Hematopoietic multipotent progenitor cell treated with erythropoietin and hydrocortisone succinate and interleukin-3 and kit ligand, for 15 days (in vitro differentiated cells): ENCODE measurements around the gene TBATA.

Experiments used
- DNase-seq: peaks from one replicate; pipeline ENCODE4 v3.0.0-alpha.2; 2015; ENCODE audit warnings: low spot score

The TBATA gene

DNA sequence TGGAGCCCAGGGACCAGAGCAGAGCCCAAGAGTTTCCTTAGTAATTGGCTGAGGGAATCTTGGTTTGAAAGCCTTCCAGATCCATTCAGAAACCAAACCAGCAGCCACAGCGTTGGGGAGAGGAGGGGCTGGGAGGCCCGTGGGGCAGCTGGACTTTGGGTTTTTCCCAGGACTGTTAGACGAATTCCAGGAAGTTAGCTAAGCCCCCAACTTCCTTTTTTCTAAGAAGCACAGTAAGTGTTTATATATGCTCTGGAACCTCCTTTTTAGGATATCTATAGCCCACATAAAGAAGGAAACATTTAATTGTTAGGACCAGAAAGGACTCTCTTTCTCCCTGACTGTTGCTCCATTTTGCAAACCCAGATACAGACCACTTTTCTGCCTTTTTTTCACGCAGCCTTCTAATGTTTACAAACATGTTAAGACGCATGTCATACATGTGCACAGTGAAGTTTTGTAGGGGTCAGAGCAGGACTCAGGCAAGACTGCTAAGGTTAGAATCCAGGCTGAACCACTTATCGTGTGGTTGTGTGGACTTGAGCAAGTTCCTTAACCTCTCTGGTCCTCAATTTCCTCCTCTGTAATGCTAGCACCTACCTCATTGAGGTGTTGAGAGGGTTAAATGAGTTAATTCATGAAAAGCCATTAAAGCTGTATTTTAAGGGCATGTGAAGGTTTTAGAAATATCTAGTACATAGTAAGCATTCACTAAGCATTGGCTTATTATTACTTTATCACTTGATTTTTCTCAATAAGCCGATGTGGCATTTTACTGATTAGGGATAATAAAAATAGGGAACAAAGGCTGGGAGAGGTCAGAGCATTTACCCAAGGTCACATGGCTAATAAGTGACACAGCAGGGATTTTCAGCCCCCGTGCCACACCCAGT lies 42.4 kb downstream of the TBATA start:
- DNase-seq = no peak

DNA sequence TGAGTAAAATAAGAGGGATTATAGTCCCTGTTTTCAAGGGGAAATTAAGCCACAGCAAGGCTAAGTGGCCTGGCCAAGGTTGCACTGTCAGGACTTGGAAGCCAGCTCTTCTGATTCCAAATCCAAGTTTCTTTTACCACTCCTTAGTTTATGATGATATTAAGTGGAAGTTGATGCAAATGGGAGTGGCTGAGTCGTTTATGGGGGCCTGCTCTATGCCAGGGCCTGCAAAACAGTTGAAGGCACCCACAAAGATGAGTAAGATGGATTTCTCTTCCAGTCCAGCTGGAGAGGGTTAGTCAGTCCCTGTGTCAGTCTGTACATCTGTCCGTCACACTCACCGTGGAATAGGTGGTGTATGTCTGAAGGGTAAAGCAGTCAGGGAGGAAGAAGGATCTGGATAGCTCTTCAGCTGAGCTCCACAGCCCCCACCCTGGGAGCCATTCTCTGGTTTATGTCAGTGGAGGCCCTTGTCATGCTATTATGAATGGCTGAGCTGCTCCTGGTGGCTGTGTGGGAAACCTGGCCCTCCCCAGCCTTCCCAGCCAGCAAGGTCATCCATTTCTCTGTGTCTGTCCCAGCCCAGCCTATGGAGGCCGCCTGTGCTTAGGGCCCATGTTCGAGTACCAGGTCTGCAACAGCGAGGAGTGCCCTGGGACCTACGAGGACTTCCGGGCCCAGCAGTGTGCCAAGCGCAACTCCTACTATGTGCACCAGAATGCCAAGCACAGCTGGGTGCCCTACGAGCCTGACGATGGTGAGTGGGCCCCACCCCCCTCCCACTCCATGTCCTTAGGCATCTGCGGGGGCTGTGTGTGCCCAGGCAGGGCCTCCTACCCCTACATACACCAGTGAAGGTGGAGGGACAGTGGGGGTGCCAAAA lies 44.5 kb downstream of the TBATA start:
- no peak for DNase-seq

DNA sequence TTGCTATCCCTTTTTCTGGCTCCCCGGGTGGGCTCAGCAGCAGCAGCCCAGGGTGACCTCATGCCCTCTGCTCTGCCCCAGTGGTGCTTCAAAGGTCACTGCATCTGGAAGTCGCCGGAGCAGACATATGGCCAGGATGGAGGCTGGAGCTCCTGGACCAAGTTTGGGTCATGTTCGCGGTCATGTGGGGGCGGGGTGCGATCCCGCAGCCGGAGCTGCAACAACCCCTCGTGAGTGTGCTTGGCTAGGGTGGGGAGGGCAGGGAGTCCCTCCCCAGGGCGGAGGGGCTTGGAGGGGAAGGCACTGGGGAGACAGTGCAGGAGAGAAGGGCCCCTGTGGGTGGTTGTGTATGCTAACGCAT lies 46.4 kb downstream of the TBATA start:
- DNase-seq = no peak

DNA sequence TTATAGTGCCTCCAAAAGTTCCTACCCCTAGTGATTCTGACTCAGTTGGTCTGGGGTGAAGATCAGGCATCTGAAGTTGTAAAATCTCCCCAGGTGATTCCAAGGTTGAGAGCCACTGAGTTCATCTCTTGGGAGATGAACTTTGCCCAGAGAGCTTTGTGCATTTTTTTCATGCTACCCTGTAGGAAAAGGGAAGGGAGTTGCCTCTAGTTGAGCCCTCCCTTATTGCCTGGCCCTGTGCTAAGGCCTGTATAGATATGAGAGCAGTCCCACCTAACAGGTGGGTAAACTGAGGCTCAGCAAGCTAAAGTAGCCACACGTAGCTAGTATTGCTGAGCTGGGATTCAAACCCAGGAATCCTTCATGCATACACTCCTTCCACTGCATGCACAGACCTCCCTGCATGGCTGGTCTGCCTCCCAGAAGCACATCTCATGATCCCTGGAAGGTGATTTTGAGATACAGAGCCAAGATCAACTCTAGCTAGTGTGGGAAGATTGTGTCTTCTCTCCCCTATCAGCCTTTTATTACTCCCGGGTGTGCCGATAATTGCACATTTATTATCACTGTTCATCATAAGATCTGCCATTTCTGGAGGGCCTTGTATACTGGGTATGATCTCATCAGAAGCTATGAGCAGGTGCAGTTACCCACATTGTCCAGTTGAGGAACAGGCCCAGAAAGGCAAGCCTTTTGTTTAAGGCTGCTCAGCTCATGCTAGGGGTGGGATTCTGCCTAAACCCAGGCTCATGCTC lies 47.0 kb downstream of the TBATA start:
- no peak for DNase-seq

DNA sequence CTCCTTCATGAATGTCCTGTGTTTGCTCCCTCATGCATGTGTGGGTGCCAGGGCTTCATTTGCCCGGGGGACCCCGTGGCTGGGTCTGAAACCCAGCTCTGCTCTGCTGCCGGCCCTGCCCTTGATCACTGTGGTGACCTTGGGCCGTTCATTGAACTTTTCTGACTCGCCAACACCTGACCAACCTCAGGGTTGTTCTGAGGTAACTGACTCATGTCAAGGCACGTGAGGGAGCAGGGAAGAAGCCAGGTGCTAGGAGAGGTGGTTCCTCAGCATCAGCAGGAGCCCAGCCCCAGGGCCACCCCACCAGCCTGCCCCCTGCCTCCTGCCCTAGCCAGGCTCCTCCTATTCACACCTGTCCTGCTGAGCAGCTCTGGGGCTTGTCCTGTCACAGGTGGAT lies 47.9 kb downstream of the TBATA start:
- no peak for DNase-seq

DNA sequence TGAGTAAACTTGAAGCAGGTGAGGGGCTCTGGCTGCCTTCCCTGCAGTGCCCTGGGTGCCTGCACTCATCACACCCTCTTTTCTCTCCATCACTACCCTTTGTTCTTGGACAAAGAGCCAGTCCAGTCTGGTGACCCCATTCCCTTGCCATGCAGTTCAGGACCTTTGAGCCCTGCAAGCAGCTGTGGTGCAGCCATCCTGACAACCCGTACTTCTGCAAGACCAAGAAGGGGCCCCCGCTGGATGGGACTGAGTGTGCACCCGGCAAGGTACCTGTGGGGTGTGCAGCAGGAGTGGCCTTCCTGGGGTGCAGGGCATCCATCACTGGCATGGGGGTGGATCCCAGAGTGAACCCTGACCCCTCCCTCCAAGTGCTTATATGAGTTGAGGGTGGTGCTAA lies 48.7 kb downstream of the TBATA start:
- no peak for DNase-seq

DNA sequence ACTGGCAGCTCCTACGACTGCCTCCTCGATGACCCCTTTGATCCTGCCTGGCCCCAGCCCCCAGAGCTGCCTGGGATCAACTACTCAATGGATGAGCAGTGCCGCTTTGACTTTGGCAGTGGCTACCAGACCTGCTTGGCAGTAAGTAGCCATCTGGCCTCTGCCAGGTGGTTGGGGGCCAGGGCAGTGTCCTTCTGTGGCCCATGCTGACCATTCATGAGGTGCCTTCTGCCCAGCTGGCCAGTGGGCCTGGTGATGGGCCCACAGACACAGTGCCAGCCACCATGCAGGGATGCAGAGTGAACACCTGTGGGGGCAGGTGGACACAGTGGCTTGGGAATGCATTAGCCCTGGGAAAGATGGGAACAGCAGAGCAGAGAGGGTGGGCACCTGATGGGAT lies 50.0 kb downstream of the TBATA start:
- no peak for DNase-seq

DNA sequence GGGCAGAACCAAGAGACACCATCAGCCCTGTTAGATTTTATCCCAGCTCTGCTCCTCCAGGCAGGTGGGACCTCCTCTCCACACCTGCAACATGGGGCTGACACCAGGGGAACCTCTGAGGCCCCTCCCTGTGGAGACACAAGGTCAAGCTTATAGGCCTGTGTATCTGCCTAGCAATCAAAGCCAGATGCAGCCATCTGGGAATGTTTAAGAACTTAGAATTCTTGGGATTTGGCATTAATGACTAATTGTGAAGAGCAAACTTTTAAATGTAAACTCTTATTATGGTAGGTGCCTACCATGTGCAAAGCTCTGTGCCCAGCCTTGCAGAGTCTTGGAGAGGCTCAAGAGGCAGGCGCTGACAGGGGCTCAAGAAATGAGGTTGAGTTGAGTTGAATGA lies 52.1 kb downstream of the TBATA start:
- no peak for DNase-seq

DNA sequence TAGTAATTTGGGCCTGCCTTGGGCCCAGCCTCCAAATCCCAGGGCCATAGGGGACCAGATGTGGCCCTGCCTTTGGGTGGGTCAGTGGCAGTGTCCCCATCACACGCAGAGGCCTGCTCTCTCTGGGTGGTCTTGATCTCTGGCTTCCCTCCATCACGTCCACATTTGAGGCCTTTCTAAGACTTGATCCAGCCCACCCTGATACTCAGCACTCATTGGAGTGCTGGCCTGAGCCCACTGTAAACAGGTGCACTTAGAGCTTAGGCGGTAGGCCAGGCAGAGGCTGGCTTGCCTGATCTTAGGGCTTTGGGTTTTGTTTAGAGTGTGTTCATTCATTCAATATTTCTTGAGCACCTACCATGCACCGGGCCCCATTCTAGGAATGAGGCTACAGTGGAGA lies 52.6 kb downstream of the TBATA start:
- no peak for DNase-seq

DNA sequence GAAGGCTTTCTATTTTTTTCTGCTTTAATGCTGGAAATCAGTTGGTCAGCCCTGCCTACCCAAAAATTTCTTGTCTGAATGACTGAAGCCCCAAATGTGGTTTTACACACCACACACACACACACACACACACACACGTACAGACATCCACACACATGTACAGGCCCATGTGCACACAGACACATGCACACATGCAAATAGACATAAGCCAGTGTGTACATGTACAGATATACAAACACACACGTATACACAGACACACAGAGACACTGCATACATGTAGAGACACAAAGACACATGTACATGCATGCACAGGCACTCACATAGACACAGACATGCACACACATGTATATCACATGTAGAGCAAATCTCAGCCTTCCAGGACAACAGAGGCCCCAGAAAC lies 54.2 kb downstream of the TBATA start:
- no peak for DNase-seq

DNA sequence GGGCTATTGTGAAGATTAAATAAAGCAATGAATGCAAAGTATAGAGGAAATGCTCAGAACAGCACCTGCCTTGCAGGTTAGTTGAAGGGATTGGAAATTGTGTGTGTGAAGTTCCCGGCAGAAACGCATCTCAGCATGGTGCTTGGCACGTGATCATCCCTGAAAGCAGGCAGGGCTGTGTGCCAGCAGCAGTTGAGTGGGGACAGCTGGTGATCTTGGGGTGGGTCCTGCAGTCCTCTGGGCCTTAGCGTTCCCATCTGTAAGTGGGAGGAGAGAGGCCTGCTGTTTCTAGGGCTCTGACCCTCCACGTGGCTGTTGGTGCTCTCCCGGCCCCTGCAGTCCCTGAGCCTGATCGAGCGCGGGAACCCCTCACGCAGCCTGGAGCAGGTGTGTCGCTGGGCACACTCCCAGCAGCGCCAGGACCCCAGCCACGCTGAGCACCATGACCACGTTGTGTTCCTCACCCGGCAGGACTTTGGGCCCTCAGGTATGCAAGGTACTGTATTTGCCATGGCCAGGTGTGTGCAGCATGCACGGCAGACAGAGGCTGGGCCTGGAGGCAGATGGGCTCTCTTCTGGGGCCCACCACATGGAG lies 55.3 kb downstream of the TBATA start:
- no peak for DNase-seq

DNA sequence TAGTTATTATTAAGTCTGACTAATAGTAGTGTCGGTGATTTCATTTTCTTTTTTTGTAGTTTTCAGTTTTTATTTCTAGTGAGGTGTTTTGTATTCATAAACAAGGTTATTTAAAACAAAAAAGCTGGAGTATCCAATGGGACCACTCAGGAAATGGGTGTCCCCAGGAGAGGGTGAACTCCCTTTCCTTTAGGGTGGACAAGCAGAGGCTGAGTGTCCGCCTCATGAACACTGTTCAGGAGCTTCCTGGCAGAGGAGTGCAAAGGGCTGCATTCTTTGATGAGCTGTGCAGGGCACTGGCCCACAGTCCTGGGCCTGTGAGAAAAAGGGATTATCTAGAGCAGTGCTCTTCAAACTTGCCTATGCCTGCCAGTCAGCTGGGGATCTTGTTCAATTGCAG lies 56.8 kb downstream of the TBATA start:
- no peak for DNase-seq

DNA sequence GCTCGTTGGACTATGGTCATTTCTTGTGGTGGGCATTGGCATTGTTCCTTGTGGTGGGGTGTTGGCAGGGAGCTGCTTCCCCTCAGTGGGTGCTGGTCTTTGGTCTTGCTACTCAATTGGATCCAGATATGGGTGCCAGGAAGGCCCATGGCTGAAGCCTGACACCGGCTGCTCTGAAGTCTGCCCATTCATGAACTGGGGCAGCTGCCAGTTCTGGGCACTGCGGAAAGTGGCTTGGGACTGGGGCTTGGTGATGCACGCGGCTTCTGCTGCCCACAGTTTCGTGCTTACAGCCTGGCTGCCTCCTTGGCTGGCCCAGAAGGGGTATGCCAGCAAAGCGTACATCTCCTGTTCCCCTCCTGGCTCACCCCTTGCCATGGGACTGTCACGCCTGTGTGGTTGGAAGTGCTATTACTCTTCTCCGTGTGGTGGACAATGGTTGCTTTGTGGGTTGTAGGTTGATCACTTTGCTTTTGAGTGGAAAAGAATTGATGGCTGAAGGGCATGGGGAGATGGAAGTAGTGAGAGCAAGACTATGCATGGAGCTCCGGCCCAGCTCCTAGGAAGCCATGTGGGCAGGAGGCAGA lies 58.2 kb downstream of the TBATA start:
- no peak for DNase-seq

DNA sequence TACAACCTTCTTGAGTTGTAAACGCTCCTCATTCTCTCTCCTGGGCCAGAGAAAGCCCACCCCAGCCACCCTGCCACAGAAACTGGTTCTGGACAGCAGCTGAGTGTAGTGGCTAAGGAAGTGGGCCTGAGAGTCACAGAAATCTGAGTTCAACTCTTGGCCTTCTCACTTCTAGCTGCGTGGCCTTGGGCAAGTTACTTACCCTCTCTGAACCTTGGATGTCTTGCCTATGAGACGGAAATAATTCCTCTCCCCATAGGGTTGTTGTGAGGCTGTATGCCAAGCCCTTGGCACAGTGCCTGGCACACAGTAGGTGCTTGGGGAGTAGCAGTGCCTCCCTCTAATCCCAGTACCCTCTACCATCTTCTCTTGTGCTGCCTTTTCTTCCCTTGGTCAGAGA lies 61.4 kb downstream of the TBATA start:
- no peak for DNase-seq

DNA sequence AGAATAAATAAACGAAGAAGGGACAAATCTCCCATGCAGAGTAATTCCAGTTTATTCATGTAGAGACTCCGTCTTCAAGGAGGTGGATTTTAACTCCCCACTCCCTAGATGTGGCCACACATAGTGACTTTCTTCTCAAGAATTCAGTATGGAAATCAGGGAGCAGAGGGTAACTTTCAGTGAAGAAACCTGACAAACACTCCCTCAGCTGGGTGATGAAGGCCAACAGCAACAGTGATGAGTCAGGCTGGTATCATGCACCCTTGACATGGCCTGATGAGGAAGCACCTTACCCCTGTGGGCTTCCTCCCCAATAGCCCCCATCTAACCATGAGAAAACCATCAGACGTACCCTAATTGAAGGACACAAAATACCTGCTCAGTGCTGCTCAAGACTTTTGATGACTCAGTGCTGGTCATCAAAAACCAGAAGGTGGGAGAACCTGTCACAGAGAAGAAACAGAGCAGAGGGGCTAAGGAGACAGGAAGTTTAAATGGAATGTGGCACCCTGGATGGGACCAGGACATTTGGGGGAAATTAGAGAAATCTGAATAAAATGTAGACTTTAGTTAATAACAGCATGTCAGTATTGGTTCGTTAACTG lies 62.3 kb downstream of the TBATA start:
- no peak for DNase-seq
